Stimulated activated CD4-positive, alpha-beta T cell treated with anti-CD3 and anti-CD28 coated beads, Interleukin-12 subunit alpha, Interleukin-12 subunit beta, amount 100 ng/mL, for 48 hours (primary cell): Measurements from ENCODE around the gene DENND4B.
"Not testable (repeated sequence)": the region's sequence is repeated elsewhere in the genome, so short reads cannot be mapped to it uniquely, and the experiment has no call there.

Experiments
- DNase-seq, 3 donors: peaks; one replicate each; pipeline ENCODE4 v3.0.0-alpha.2; 2020; ENCODE audit warnings: low read depth in 2 of 3, low spot score in 1 of 3

Gene DENND4B

DNA sequence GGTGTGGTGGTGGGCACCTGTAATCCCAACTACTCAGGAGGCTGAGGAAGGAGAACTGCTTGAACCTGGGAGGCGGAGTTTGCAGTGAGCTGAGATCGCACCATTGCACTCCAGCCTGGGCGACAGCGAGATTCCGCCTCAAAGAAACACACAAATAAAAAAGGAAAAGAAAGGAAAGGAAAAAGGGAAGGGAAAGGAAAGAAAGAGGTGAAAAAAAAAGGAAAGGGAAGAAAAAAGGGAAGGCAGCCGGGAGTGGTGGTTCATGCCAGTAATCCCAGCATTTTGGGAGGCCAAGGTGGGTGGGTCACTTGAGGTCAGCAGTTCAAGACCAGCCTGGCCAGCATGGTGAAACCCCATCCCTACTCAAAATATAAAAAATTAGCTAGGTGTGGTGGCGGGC lies 55.5 kb downstream of the DENND4B start:
- DNase-seq, result not testable (repeated sequence)

DNA sequence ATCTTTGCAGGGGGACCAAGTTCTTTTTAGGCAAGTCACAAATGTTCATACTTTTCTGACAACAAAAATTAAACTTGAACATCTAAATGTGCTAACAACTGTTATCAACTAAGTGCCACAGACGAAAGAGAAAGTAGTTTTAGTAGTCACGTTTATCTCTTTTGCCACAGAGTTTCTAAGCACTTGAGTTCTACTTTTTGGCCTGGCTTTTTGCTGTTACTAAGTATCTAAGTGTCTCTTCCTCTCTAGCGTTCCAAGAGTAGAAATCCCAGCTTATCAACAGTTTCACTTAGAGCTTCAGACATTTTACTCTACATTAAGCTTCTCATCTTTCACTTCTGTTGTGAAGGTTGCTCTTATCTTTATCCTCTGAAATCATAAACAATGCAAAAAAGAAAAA lies 58.0 kb downstream of the DENND4B start:
- DNase-seq, result no peak

DNA sequence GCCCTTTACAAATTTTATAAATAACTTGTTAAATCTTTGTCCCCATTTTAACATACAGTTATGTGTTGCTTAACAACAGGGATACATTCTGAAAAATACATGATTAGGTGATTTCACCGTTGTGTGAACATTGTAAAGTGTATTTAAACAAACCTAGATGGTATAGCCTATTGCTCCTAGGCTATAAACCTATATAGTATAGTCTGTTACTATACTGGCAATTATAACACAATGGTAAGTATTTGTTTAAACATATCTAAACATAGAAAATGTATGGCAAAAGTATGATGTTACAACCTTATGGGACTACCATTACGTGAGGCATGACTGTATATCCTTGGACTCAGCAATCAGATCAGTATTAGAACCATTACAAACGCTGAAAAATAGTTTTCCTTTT lies 60.4 kb downstream of the DENND4B start:
- DNase-seq, result no peak

DNA sequence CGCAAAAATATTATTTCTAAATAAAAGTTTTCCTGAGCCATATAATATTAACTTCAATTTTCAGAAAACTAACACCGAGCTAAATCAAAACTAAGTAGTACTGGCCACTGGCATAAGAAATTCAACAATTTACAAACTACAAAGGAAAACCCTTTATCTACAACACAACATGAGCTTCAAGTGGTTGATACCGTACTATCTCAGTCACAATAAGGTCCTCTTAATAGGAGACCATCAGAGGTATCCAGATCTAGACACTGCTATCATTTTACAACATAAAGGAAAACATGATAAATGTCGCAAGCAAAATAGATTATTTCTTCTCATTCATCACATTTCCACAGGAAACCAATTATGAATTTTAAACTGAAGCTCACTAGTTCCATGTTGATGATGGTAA lies 63.3 kb downstream of the DENND4B start:
- DNase-seq, result no peak

DNA sequence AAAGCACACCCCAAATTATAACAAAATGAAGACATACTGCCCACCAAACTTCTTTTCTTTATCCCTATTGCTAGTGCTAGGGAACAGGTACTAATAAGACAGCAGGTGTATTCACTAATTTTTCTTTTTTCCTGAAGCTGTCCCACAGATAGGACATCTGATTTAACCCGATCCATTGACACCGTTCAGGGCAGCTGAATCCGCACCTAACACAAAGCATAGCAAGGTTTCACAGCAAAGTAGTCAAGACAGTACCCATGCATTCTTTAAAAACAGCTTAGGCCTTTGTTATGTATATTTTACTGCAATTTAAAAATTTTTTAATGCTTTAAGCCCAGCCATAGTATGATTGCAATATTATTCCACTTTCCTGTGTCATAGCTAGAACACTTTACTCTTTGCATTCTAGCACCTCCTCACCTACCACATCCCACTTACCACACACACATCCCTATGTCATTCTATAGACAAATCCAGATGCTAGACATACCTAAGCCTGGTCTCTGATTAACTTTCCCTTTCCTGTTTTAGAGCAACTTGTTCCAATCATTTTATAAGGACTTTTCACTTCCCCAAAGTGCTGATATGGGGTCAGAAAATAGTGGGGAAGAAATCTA lies 64.1 kb downstream of the DENND4B start:
- DNase-seq, result no peak

DNA sequence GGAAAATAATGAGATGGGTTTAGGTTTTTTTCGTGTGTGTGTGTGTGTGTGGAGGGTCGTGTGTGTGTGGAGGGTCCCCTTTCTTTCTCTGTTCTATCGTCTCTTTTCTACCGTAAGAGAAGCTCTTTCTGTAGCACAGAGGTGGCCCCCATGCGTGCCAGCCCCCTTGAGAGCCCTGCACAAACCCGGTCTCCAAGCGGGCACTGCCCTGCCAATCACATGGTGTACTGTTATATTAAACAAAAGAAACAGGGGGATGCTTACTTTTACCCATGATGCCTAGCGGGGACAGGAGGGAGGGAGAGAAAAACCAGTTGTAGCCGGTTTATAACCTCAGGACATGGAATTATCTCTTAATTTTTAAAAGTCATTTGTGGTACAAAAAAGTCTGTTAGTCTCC lies 64.8 kb downstream of the DENND4B start:
- no peak for DNase-seq

DNA sequence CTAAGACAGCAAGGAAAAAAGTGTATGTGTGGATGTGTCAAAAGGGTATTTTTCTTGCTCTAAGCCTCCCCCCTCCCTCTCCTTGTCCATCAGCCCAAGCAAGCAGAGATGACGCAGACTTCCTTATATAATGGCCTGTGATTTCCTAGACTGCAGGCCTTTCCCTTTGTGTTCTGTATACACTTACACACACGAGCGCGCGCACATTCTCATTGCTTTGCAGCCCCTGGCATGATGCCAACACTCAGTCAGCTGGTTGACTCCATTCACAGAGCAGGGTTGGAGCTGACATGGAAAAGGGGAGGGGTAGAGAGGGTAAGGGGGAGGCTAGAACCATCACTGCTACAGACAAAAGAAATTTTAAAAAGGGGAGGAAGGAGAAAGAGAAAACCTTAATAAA lies 65.6 kb downstream of the DENND4B start:
- peak in 2 of 3 donors; percentile 3 to 9 for DNase-seq

DNA sequence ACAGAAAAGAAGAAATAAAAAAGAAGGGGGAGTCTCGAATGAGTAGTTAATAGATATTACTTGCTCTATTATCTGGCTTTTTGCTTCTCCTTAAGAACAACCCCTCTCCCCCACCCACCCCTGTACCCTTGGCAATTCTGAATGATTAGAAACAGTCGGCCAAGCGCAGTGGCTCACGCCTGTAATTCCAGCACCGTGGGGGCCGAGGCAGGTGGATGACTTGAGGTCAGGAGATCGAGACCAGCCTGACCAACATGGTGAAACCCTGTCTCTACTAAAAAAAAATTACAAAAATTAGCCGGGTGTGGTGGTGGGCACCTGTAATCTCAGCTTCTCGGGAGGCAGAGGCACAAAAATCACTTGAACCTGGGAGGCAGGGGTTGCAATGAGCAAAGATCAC lies 66.5 kb downstream of the DENND4B start:
- DNase-seq, result no peak
